Measurements from ENCODE around the gene TEKT5.

DNA sequence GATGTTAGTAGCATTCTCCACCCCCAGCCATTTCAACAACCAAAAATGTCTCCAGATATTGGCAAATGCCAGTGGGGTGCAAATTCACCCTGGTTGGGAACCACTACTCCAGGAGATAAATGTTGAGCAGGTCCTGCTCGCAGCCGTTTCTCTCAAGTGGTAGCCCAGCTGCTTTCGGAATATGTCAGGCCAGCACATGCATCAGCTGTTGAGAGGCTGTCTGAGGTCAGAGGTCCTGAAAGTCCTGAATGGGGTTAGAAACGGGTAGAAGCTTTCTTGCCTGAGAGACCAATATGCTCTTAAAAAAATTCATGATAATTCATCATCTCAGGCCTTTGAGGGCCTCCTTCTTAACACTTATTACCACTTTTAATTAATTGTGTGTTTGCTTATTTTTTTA is 31.0 kb downstream of the TEKT5 start:
- TF ChIP-seq CTCF (IDR thresholded peaks at IDR 0.05) (no peak), POLR2A (IDR thresholded peaks at IDR 0.05) (no peak)

All from lower leg skin (tissue), 3 donors.